ENCODE data around the gene ZBTB1. TPM values are rescaled to one million over a fixed set of nuclear protein-coding genes. Genes with fewer than 3 reads are reported as not detected.

The ZBTB1 gene
- total and polyA plus RNA-seq, 2 donors (not counting 1 experiment from before 2014, with no cell fraction given): 52.8 to 108 TPM

- no peak overlapping the region for H3K4me2 ChIP-seq (replicated peaks; ENCODE audit: low read depth, low read length, poor library complexity, severe bottlenecking)
- H3K9ac ChIP-seq (ENCODE audit: low read length): no peak overlapping the region
- H3K9me3 ChIP-seq (ENCODE audit: control extremely low read depth in 1 of 3, control insufficient read depth in 2 of 3, insufficient read depth in 1 of 3, low read length in 2 of 3): no peaks in the 10 kb centered on the region
- POLR2A ChIA-PET: no interaction called here
- ATAC-seq (ENCODE audit: low read depth) (no peak), DNase-seq (no peak)
- H3K4me1 Mint-ChIP-seq: peaks cover 5% of the 10 kb centered on the region
- WGBS (ENCODE audit: insufficient coverage): 89% methylated on average over 1 of the region's 8 CpGs
- no peaks in the 10 kb centered on the region for H3K27me3 Mint-ChIP-seq
- H3K27me3 ChIP-seq (replicated peaks in 1 of 4; ENCODE audit: control extremely low read depth in 1 of 4, control insufficient read depth in 3 of 4, insufficient read depth in 4 of 4, low read length in 3 of 4): no peaks in the 10 kb centered on the region
- peaks cover 4% of the 10 kb centered on the region for H3K79me2 ChIP-seq (ENCODE audit: control insufficient read depth, insufficient read depth, low read length)
- H3K36me3 ChIP-seq (replicated peaks in 1 of 2; ENCODE audit: control extremely low read depth in 1 of 2, control insufficient read depth in 1 of 2, extremely low read depth in 1 of 2, insufficient read depth in 2 of 2, low read length in 1 of 2): no peaks in the 10 kb centered on the region
- no peak for TF ChIP-seq CTCF (IDR thresholded peaks at IDR 0.05)
- no peak for TF ChIP-seq EZH2 (IDR thresholded peaks at IDR 0.05; ENCODE audit: borderline replicate concordance, insufficient read depth, low read depth, low read length, poor library complexity, severe bottlenecking)
- CTCF ChIA-PET: interaction anchor here (0.6 to 10.7 kb wide), 6 partner anchors 37 to 509 kb away, joined by 3 to 255 read pairs (median 3); no protein-coding TSS in a partner anchor
- H3K4me1 ChIP-seq (ENCODE audit: control insufficient read depth in 2 of 2, insufficient read depth in 2 of 2, low read length in 2 of 2): no peaks in the 10 kb centered on the region
- intact Hi-C loops (cut with micrococcal nuclease): no loop called here
- H4K20me1 ChIP-seq (ENCODE audit: control insufficient read depth, insufficient read depth, low read length, poor library complexity, severe bottlenecking): no peaks in the 10 kb centered on the region
- H3K27ac ChIP-seq (ENCODE audit: low read length in 2 of 2): no peak overlapping the region
- no peaks in the 10 kb centered on the region for H3K9me3 Mint-ChIP-seq (ENCODE audit: insufficient read depth)
- no peak overlapping the region for H3K27ac Mint-ChIP-seq
- no peak overlapping the region for H2AFZ ChIP-seq (ENCODE audit: insufficient read depth, low read depth, low read length, poor library complexity, severe bottlenecking)
- no peak overlapping the region for H3K4me3 Mint-ChIP-seq
- no peak overlapping the region for H3K4me3 ChIP-seq (ENCODE audit: control extremely low read depth in 1 of 5, extremely low read depth in 1 of 5, insufficient read depth in 1 of 5, low read depth in 2 of 5, low read length in 4 of 5)
These were observed 28.8 kb upstream of the ZBTB1 start for GRCh38 chr14:64475585-64476273.

- 95% methylated on average over 7 of the region's 8 CpGs for WGBS (ENCODE audit: insufficient coverage)
- Histone ChIP-seq H3K4me3 (ENCODE audit: control extremely low read depth in 1 of 5, extremely low read depth in 1 of 5, insufficient read depth in 1 of 5, low read depth in 2 of 5, low read length in 4 of 5) (no peak overlapping the region), H3K27ac (ENCODE audit: low read length in 2 of 2) (no peak overlapping the region), H3K9ac (ENCODE audit: low read length) (no peak overlapping the region), H3K79me2 (ENCODE audit: control insufficient read depth, insufficient read depth, low read length) (peaks cover 4% of the 10 kb centered on the region), H3K4me2 (replicated peaks; ENCODE audit: low read depth, low read length, poor library complexity, severe bottlenecking) (no peak overlapping the region), H3K36me3 (replicated peaks in 1 of 2; ENCODE audit: control extremely low read depth in 1 of 2, control insufficient read depth in 1 of 2, extremely low read depth in 1 of 2, insufficient read depth in 2 of 2, low read length in 1 of 2) (no peaks in the 10 kb centered on the region), H3K9me3 (ENCODE audit: control extremely low read depth in 1 of 3, control insufficient read depth in 2 of 3, insufficient read depth in 1 of 3, low read length in 2 of 3) (no peaks in the 10 kb centered on the region), H2AFZ (ENCODE audit: insufficient read depth, low read depth, low read length, poor library complexity, severe bottlenecking) (no peak overlapping the region), H4K20me1 (ENCODE audit: control insufficient read depth, insufficient read depth, low read length, poor library complexity, severe bottlenecking) (no peaks in the 10 kb centered on the region), H3K4me1 (ENCODE audit: control insufficient read depth in 2 of 2, insufficient read depth in 2 of 2, low read length in 2 of 2) (no peaks in the 10 kb centered on the region), H3K27me3 (replicated peaks in 1 of 4; ENCODE audit: control extremely low read depth in 1 of 4, control insufficient read depth in 3 of 4, insufficient read depth in 4 of 4, low read length in 3 of 4) (no peaks in the 10 kb centered on the region)
- peaks cover 4% of the 10 kb centered on the region for H3K4me1 Mint-ChIP-seq
- H3K9me3 Mint-ChIP-seq (ENCODE audit: insufficient read depth): no peaks in the 10 kb centered on the region
- DNase-seq: no peak
- no peaks in the 10 kb centered on the region for H3K27me3 Mint-ChIP-seq
- H3K27ac Mint-ChIP-seq: no peak overlapping the region
- H3K4me3 Mint-ChIP-seq: no peak overlapping the region
- ChIA-PET POLR2A (no interaction called here), CTCF (interaction anchor here (0.6 to 10.7 kb wide), 3 partner anchors 47 to 510 kb away, joined by 3 to 255 read pairs (median 3); no protein-coding TSS in a partner anchor)
- TF ChIP-seq EZH2 (IDR thresholded peaks at IDR 0.05; ENCODE audit: borderline replicate concordance, insufficient read depth, low read depth, low read length, poor library complexity, severe bottlenecking) (no peak), CTCF (IDR thresholded peaks at IDR 0.05) (no peak)
- ATAC-seq (ENCODE audit: low read depth): no peak
- intact Hi-C loops (cut with micrococcal nuclease): no loop called here
These were observed 28.1 kb upstream of the ZBTB1 start for GRCh38 chr14:64476438-64476837.

Measured in B cell (primary cell).